GM12878 (cell line): Measurements from ENCODE around the gene CSRP1. TPM values are rescaled to one million over a fixed set of nuclear protein-coding genes. Genes with fewer than 3 reads are reported as not detected.
"Not testable (repeated sequence)": the region's sequence is repeated elsewhere in the genome, so short reads cannot be mapped to it uniquely, and the experiment has no call there.

ENCODE experiments used
- ATAC-seq: fragments of 200-7000 bp; cut with Tn5 transposase; 3 replicates; pipeline ENCODE4 v1.9.1; 2020; ENCODE audit warnings: mild to moderate bottlenecking, moderate library complexity
- BruUV-seq: library from RNA; stranded (reverse); fragments of 400-500 nt; replicated peaks from 2 replicates; lab custom pipeline; 2021; lab: Mats Ljungman, UMichigan
- CTCF ChIA-PET: fragments of 300-600 bp; sonication (Branson Sonifier 250); formaldehyde crosslinking; extraction: SDS; loops from one replicate; lab custom pipeline; 2021; ENCODE audit warnings: inconsistent platforms; lab: Yijun Ruan, JAX
- POLR2A ChIA-PET: fragments of 350-600 bp; formaldehyde crosslinking; extraction: SDS; loops from one replicate; lab custom pipeline; 2021; ENCODE audit warnings: inconsistent platforms; lab: Charles Lee
- RAD21 ChIA-PET: fragments of 300-600 bp; sonication (Branson Sonifier 250); formaldehyde crosslinking; loops from one replicate; lab custom pipeline; 2023; ENCODE audit warnings: antibody characterized with exemption; ENCODE audit not compliant: unreplicated experiment; lab: Charles Lee
- SMC1A ChIA-PET: fragments of 300-600 bp; sonication (Branson Sonifier 250); formaldehyde crosslinking; loops from one replicate; lab custom pipeline; 2023; ENCODE audit not compliant: unreplicated experiment, uncharacterized antibody; lab: Charles Lee
- DNase-seq: peaks from one replicate; pipeline ENCODE4 v3.0.0-alpha.2; 2011; ENCODE audit warnings: low read depth, low spot score
- FAIRE-seq: peaks from 3 replicates; lab custom pipeline; 2011; peaks lifted over from hg19 to GRCh38; lab: Jason Lieb, UNC
- H2AFZ ChIP-seq: 2 replicates; pipeline ENCODE4 v1.6.0; 2011; ENCODE audit warnings: low read depth, low read length, control low read depth; ENCODE audit not compliant: control insufficient read depth
- H3K27ac ChIP-seq: 2 replicates; pipeline ENCODE4 v1.5.1; 2011; ENCODE audit warnings: control low read depth; ENCODE audit not compliant: control insufficient read depth, insufficient read depth
- H3K27me3 ChIP-seq, 2 experiments: replicated peaks in 1 of 2; 2 replicates each; pipeline versions ENCODE4 v1.6.0 to v1.6.1; 2011; ENCODE audit warnings: low read length in 1 of 2; ENCODE audit not compliant: control insufficient read depth in 2 of 2, insufficient read depth in 2 of 2
- H3K36me3 ChIP-seq, 2 experiments: 2 replicates each; pipeline ENCODE4 v1.5.1; 2011; ENCODE audit warnings: low read length in 1 of 2; ENCODE audit not compliant: control insufficient read depth in 2 of 2, insufficient read depth in 2 of 2
- H3K4me1 ChIP-seq: 2 replicates; pipeline ENCODE4 v1.6.1; 2011; ENCODE audit warnings: mild to moderate bottlenecking, low read length, moderate library complexity, mixed read lengths; ENCODE audit not compliant: control insufficient read depth, insufficient read depth
- H3K4me2 ChIP-seq: 2 replicates; pipeline ENCODE4 v1.6.0; 2011; ENCODE audit warnings: control low read depth; ENCODE audit not compliant: control insufficient read depth, insufficient read depth
- H3K4me3 ChIP-seq: fragments of 200-600 bp; sonication (generic); 2 replicates; pipeline ENCODE4 v1.5.1; 2016
- H3K79me2 ChIP-seq: 2 replicates; pipeline ENCODE4 v1.6.0; 2011; ENCODE audit warnings: low read length; ENCODE audit not compliant: control insufficient read depth, insufficient read depth
- H3K9ac ChIP-seq: 2 replicates; pipeline ENCODE4 v1.8.0; 2011; ENCODE audit warnings: low read length, control low read depth, mixed read lengths; ENCODE audit not compliant: control insufficient read depth, insufficient read depth
- H3K9me3 ChIP-seq: replicated peaks from 3 replicates; pipeline ENCODE4 v1.5.1; 2011; ENCODE audit warnings: mild to moderate bottlenecking, low read length; ENCODE audit not compliant: control insufficient read depth, insufficient read depth
- H4K20me1 ChIP-seq: 2 replicates; pipeline ENCODE4 v1.6.0; 2011; ENCODE audit not compliant: control insufficient read depth, insufficient read depth
- BMI1 ChIP-seq: fragments of 450-650 bp; IDR thresholded peaks from 2 replicates; pipeline ENCODE4 v1.6.1; 2016; ENCODE audit warnings: mild to moderate bottlenecking, moderate library complexity, borderline replicate concordance
- GATAD2B ChIP-seq: fragments of 450-650 bp; conservative IDR thresholded peaks from 2 replicates; pipeline ENCODE4 v1.6.1; 2017; ENCODE audit warnings: low read depth, mild to moderate bottlenecking, moderate library complexity
- TCF7 ChIP-seq: IDR thresholded peaks from 2 replicates; pipeline ENCODE4 v1.6.1; 2014; ENCODE audit warnings: antibody characterized with exemption, borderline replicate concordance
- ZBED1 ChIP-seq: IDR thresholded peaks from 2 replicates; pipeline ENCODE4 v1.6.1; 2016; ENCODE audit warnings: borderline replicate concordance
- WGBS: methylation state at CpG from one replicate; pipeline ENCODE4 v1.1.6; 2016; ENCODE audit warnings: low lambda C conversion rate; ENCODE audit not compliant: insufficient replicate concordance, insufficient coverage; ENCODE audit errors: missing lambda C conversion rate; 5-methylcytosine and 5-hydroxymethylcytosine counted together
- in situ Hi-C: fragments of 300-500 bp; cut with MboI; formaldehyde crosslinking; loops from 9 replicates; pipeline ENCODE4 v1.14.3; 2018; ENCODE audit warnings: mixed read lengths
- intact Hi-C: fragments of 100-400 bp; cut with micrococcal nuclease; formaldehyde crosslinking; loops from one replicate; pipeline ENCODE4 v1.14.2; 2022; ENCODE audit not compliant: unreplicated experiment
- polyA plus RNA-seq, 11 experiments: library from polyadenylated mRNA; depleted of rRNA in 4 of 11; unstranded in 6 of 11; stranded (reverse) in 5 of 11; fragments of >200 nt; fragmentation: Nextera tagmentation in 4 of 11; fragmentation: Illumina TruSeq in 1 of 11; extraction: Ambion mirVana in 4 of 11; extraction: Trizol in 1 of 11; gene quantifications; 1 replicate in 1 of 11; 2 replicates in 10 of 11; pipeline versions ENCODE4 v1.2.1 to v1.2.3, GENCODE V29; 2011 to 2016; ENCODE audit warnings: inconsistent platforms in 2 of 11, missing spikeins in 2 of 11, low read depth in 1 of 11
- total RNA-seq, 4 experiments: library from RNA; depleted of rRNA in 3 of 4; stranded (reverse); fragments of >200 nt in 3 of 4; fragmentation: Illumina TruSeq in 1 of 4; extraction: Trizol in 1 of 4; gene quantifications; 2 replicates each; pipeline versions ENCODE4 v1.2.1 to v1.2.3, GENCODE V29; 2013 to 2021

Gene CSRP1
- total and polyA plus RNA-seq, 10 of the 15 experiments (the other 5 are each of a cell fraction or from before 2014, with no cell fraction given): 23.4 to 99.2 (median 80.7) TPM

DNA sequence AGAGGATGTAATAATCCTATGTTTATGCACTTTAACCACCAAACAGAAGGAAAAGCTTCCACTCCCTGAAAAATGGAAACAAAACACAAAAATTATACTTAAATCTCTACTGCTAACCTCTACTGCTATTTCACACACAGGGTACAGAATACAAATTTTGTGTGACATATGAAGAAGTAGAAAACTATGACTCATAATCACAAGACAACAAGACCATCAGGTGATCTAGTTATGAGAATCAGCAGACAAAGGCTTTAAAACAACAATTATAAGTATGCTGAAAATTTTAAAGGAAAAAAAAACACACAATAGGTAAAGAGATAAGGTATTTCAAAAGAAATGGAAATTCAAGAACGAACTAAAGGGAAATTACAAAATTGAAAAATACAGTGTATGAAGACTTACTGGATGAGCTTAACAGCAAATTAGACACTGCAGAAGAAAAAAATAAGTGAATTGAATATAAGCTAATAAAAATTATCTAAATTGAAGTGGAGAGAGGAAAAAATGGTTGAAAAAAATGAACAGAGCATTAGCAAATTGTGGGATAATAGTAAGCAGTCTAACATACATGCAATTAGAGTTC, 18.4 kb upstream of the CSRP1 start:
- Histone ChIP-seq H3K27ac (no peak overlapping the region), H3K9ac (no peak overlapping the region), H3K27me3 (no peaks in the 10 kb centered on the region), H3K36me3 (no peaks in the 10 kb centered on the region), H3K9me3 (no peaks in the 10 kb centered on the region), H3K79me2 (no peaks in the 10 kb centered on the region), H3K4me3 (no peak overlapping the region), H2AFZ (no peak overlapping the region), H3K4me1 (no peaks in the 10 kb centered on the region), H4K20me1 (no peaks in the 10 kb centered on the region), H3K4me2 (no peak overlapping the region)
- RAD21 ChIA-PET: no interaction called here
- FAIRE-seq (peak; percentile 7), ATAC-seq (no peak), DNase-seq (no peak)
- POLR2A ChIA-PET: no interaction called here
- in situ Hi-C loops (no loop called here), intact Hi-C loops (no loop called here)
- WGBS: 100% methylated on average over 1 of the region's 1 CpG
- SMC1A ChIA-PET: interaction anchor here (1.1 kb wide), 1 partner anchor 12 kb away, joined by 3 read pairs; no protein-coding TSS in a partner anchor
- TF ChIP-seq TCF7 (no peak), BMI1 (no peak), ZBED1 (no peak), GATAD2B (no peak)
- no TSS peak for BruUV-seq
- CTCF ChIA-PET: interaction anchor here (0.5 to 1.9 kb wide), 6 partner anchors 10 to 363 kb away, joined by 3 to 12 read pairs (median 3); no protein-coding TSS in a partner anchor

DNA sequence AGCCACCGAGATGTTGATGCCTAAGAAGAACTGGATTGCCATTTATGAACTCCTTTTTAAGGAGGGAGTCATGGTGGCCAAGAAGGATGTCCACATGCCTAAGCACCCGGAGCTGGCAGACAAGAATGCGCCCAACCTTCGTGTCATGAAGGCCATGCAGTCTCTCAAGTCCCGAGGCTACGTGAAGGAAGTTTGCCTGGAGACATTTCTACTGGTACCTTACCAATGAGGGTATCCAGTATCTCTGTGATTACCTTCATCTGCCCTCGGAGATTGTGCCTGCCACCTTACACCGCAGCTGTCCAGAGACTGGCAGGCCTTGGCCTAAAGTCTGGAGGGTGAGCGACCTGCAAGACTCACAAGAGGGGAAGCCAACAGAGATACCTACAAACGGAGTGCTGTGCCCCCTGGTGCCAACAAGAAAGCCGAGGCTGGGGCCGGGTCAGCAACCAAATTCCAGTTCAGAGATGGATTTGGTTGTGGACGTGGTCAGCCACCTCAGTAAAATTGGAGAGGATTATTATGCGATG, 13.2 kb upstream of the CSRP1 start:
- FAIRE-seq, H3K9ac ChIP-seq, intact Hi-C loops, H4K20me1 ChIP-seq, H3K27ac ChIP-seq, H3K27me3 ChIP-seq, H3K4me3 ChIP-seq, SMC1A ChIA-PET, H3K4me2 ChIP-seq, in situ Hi-C loops, RAD21 ChIA-PET, H3K4me1 ChIP-seq, H2AFZ ChIP-seq, H3K79me2 ChIP-seq, H3K9me3 ChIP-seq, POLR2A ChIA-PET, CTCF ChIA-PET, ATAC-seq, BruUV-seq, H3K36me3 ChIP-seq, DNase-seq: not testable (repeated sequence)
- WGBS: 75% methylated on average over 14 of the region's 14 CpGs
